ENCODE data around the gene MALRD1. TPM values are rescaled to one million over a fixed set of nuclear protein-coding genes. Genes with fewer than 3 reads are reported as not detected.

The MALRD1 gene
- total RNA-seq, 1 experiment from 2014 or later = not detected

GRCh38 chr10:19577381-19577780, 528.8 kb downstream of the MALRD1 start:
- DNase-seq (ENCODE audit: unreplicated experiment) = no peak
- Mint-ChIP-seq H3K27me3 (ENCODE audit: insufficient read depth, unreplicated experiment) (no peaks in the 10 kb centered on the region), H3K27ac (ENCODE audit: low read depth, unreplicated experiment) (no peak overlapping the region), H3K9me3 (ENCODE audit: unreplicated experiment) (no peaks in the 10 kb centered on the region), H3K4me1 (ENCODE audit: insufficient read depth, unreplicated experiment) (no peaks in the 10 kb centered on the region), H3K4me3 (ENCODE audit: unreplicated experiment) (no peak overlapping the region), H3K36me3 (ENCODE audit: insufficient read depth, unreplicated experiment) (no peaks in the 10 kb centered on the region)
- BruUV-seq (replicated peaks) = no TSS peak
- POLR2A ChIA-PET = no interaction called here
- CTCF ChIA-PET = interaction anchor here (0.6 kb wide), 1 partner anchor 442 kb away, joined by 3 read pairs; no protein-coding TSS in a partner anchor
- intact Hi-C loops (cut with micrococcal nuclease) = no loop called here
- TF ChIP-seq CTCF (IDR thresholded peaks at IDR 0.05; ENCODE audit: unreplicated experiment) = no peak

GRCh38 chr10:19577807-19578206, 529.2 kb downstream of the MALRD1 start:
- H3K27ac Mint-ChIP-seq (ENCODE audit: low read depth, unreplicated experiment) = no peak overlapping the region
- BruUV-seq (replicated peaks) = no TSS peak
- no peak for TF ChIP-seq CTCF (IDR thresholded peaks at IDR 0.05; ENCODE audit: unreplicated experiment)
- no peak overlapping the region for H3K4me3 Mint-ChIP-seq (ENCODE audit: unreplicated experiment)
- H3K36me3 Mint-ChIP-seq (ENCODE audit: insufficient read depth, unreplicated experiment) = no peaks in the 10 kb centered on the region
- no peak for DNase-seq (ENCODE audit: unreplicated experiment)
- no peaks in the 10 kb centered on the region for H3K27me3 Mint-ChIP-seq (ENCODE audit: insufficient read depth, unreplicated experiment)
- intact Hi-C loops (cut with micrococcal nuclease) = no loop called here
- no peaks in the 10 kb centered on the region for H3K4me1 Mint-ChIP-seq (ENCODE audit: insufficient read depth, unreplicated experiment)
- ChIA-PET CTCF (interaction anchor here (0.6 kb wide), 2 partner anchors 11 to 442 kb away, joined by 3 read pairs; no protein-coding TSS in a partner anchor), POLR2A (interaction anchor here (0.6 kb wide), 1 partner anchor 45 kb away, joined by 3 read pairs; no protein-coding TSS in a partner anchor)
- no peaks in the 10 kb centered on the region for H3K9me3 Mint-ChIP-seq (ENCODE audit: unreplicated experiment)

GRCh38 chr10:19578571-19578970, 530.0 kb downstream of the MALRD1 start:
- no peak overlapping the region for H3K4me3 Mint-ChIP-seq (ENCODE audit: unreplicated experiment)
- DNase-seq (ENCODE audit: unreplicated experiment) = no peak
- no TSS peak for BruUV-seq (replicated peaks)
- CTCF ChIA-PET = interaction anchor here (0.6 kb wide), 1 partner anchor 12 kb away, joined by 3 read pairs; no protein-coding TSS in a partner anchor
- POLR2A ChIA-PET = no interaction called here
- H3K27ac Mint-ChIP-seq (ENCODE audit: low read depth, unreplicated experiment) = no peak overlapping the region
- no peaks in the 10 kb centered on the region for H3K4me1 Mint-ChIP-seq (ENCODE audit: insufficient read depth, unreplicated experiment)
- intact Hi-C loops (cut with micrococcal nuclease) = no loop called here
- no peak for TF ChIP-seq CTCF (IDR thresholded peaks at IDR 0.05; ENCODE audit: unreplicated experiment)
- no peaks in the 10 kb centered on the region for H3K9me3 Mint-ChIP-seq (ENCODE audit: unreplicated experiment)
- H3K36me3 Mint-ChIP-seq (ENCODE audit: insufficient read depth, unreplicated experiment) = no peaks in the 10 kb centered on the region
- H3K27me3 Mint-ChIP-seq (ENCODE audit: insufficient read depth, unreplicated experiment) = no peaks in the 10 kb centered on the region

- H3K27me3 Mint-ChIP-seq (ENCODE audit: insufficient read depth, unreplicated experiment) = no peaks in the 10 kb centered on the region
- intact Hi-C loops (cut with micrococcal nuclease) = no loop called here
- BruUV-seq (replicated peaks) = no TSS peak
- CTCF ChIA-PET = interaction anchor here (0.5 kb wide), 1 partner anchor 888 kb away, joined by 4 read pairs; no protein-coding TSS in a partner anchor
- H3K27ac Mint-ChIP-seq (ENCODE audit: low read depth, unreplicated experiment) = no peak overlapping the region
- H3K36me3 Mint-ChIP-seq (ENCODE audit: insufficient read depth, unreplicated experiment) = no peaks in the 10 kb centered on the region
- H3K4me1 Mint-ChIP-seq (ENCODE audit: insufficient read depth, unreplicated experiment) = no peaks in the 10 kb centered on the region
- H3K4me3 Mint-ChIP-seq (ENCODE audit: unreplicated experiment) = no peak overlapping the region
- no peaks in the 10 kb centered on the region for H3K9me3 Mint-ChIP-seq (ENCODE audit: unreplicated experiment)
- no peak for DNase-seq (ENCODE audit: unreplicated experiment)
- no peak for TF ChIP-seq CTCF (IDR thresholded peaks at IDR 0.05; ENCODE audit: unreplicated experiment)
- POLR2A ChIA-PET = interaction anchor here (0.9 kb wide), 1 partner anchor 110 kb away, joined by 3 read pairs; no protein-coding TSS in a partner anchor
These were observed 531.4 kb downstream of the MALRD1 start for GRCh38 chr10:19579761-19580545.

Measured in MCF 10A (cell line).